Endothelial cell of umbilical vein (primary cell): ENCODE data around the gene CHCHD5. TPM values are rescaled to one million over a fixed set of nuclear protein-coding genes. Genes with fewer than 3 reads are reported as not detected.

ENCODE experiments used
- Bru-seq: library from RNA; stranded (reverse); fragments of 400-500 nt; gene quantifications from one replicate; lab custom pipeline; 2021; lab: Mats Ljungman, UMichigan
- BruChase-seq, 2 experiments: library from RNA; stranded (reverse); fragments of 400-500 nt; gene quantifications; one replicate each; lab custom pipeline; 2021; lab: Mats Ljungman, UMichigan
- BruUV-seq: library from RNA; stranded (reverse); fragments of 400-500 nt; replicated peaks from 2 replicates; lab custom pipeline; 2021; lab: Mats Ljungman, UMichigan
- CTCF ChIA-PET: fragments of 300-600, 350-600 bp; sonication (Branson Sonifier 250); formaldehyde crosslinking; loops from one replicate; lab custom pipeline; 2021; ENCODE audit warnings: antibody characterized with exemption, inconsistent platforms; lab: Charles Lee
- POLR2A ChIA-PET: fragments of 300-600, 350-600 bp; sonication (Branson Sonifier 250); formaldehyde crosslinking; loops from one replicate; lab custom pipeline; 2021; ENCODE audit warnings: antibody characterized with exemption, inconsistent platforms; lab: Charles Lee
- DNase-seq: peaks from one replicate; pipeline ENCODE4 v3.0.0-alpha.2; 2011; ENCODE audit warnings: low read depth, low spot score
- FAIRE-seq: peaks from 2 replicates; lab custom pipeline; 2011; peaks lifted over from hg19 to GRCh38; lab: Jason Lieb, UNC
- H2AFZ ChIP-seq: 2 replicates; pipeline ENCODE4 v1.6.0; 2012; ENCODE audit warnings: low read depth, low read length, control low read depth, inconsistent platforms
- H3K27ac ChIP-seq: 2 replicates; pipeline ENCODE4 v1.5.1; 2011; ENCODE audit warnings: low read depth, mild to moderate bottlenecking, control low read depth, low read length, moderate library complexity; ENCODE audit not compliant: insufficient read depth
- H3K27me3 ChIP-seq, 2 experiments: 2 replicates each; pipeline versions ENCODE4 v1.6.0 to v1.6.1; 2011; ENCODE audit warnings: low read length in 2 of 2, mixed read lengths in 1 of 2; ENCODE audit not compliant: control insufficient read depth in 2 of 2, insufficient read depth in 2 of 2
- H3K36me3 ChIP-seq, 2 experiments: 2 replicates in 1 of 2; 3 replicates in 1 of 2; pipeline ENCODE4 v1.5.1; 2011; ENCODE audit warnings: low read length in 2 of 2, mild to moderate bottlenecking in 1 of 2, moderate library complexity in 1 of 2; ENCODE audit not compliant: control insufficient read depth in 2 of 2, insufficient read depth in 2 of 2; ENCODE audit errors: extremely low read depth in 1 of 2
- H3K4me1 ChIP-seq: 3 replicates; pipeline ENCODE4 v1.5.1; 2011; ENCODE audit warnings: mild to moderate bottlenecking, low read length; ENCODE audit not compliant: control insufficient read depth, insufficient read depth; ENCODE audit errors: extremely low read depth
- H3K4me2 ChIP-seq: 2 replicates; pipeline ENCODE4 v1.6.1; 2011; ENCODE audit warnings: low read length, control low read depth, mixed read lengths; ENCODE audit not compliant: insufficient read depth
- H3K4me3 ChIP-seq, 3 experiments: fragments of 200-600 bp in 1 of 3; sonication (generic), shearing (Covaris generic) in 1 of 3; replicated peaks in 1 of 3; 2 replicates each; pipeline ENCODE4 v1.5.1; 2011 to 2016; ENCODE audit warnings: control low read depth in 3 of 3, low read length in 3 of 3, mild to moderate bottlenecking in 2 of 3, inconsistent platforms in 1 of 3, low read depth in 1 of 3, moderate library complexity in 1 of 3; ENCODE audit not compliant: insufficient read depth in 1 of 3
- H3K79me2 ChIP-seq: 2 replicates; pipeline ENCODE4 v1.6.0; 2012; ENCODE audit warnings: low read length, inconsistent platforms; ENCODE audit not compliant: control insufficient read depth, insufficient read depth
- H3K9ac ChIP-seq: replicated peaks from 2 replicates; pipeline ENCODE3; 2011; ENCODE audit warnings: low read length, control low read depth; ENCODE audit not compliant: insufficient read depth; ENCODE audit errors: extremely low read depth
- H3K9me1 ChIP-seq: replicated peaks from 3 replicates; pipeline ENCODE4 v1.6.0; 2011; ENCODE audit warnings: mild to moderate bottlenecking, low read length; ENCODE audit not compliant: control insufficient read depth, insufficient read depth; ENCODE audit errors: extremely low read depth
- H3K9me3 ChIP-seq: replicated peaks from 2 replicates; pipeline ENCODE4 v1.5.1; 2012; ENCODE audit warnings: low read length, inconsistent platforms; ENCODE audit not compliant: control insufficient read depth, insufficient read depth
- H4K20me1 ChIP-seq: replicated peaks from 2 replicates; pipeline ENCODE3; 2011; ENCODE audit warnings: mild to moderate bottlenecking, low read length; ENCODE audit not compliant: control insufficient read depth, insufficient read depth; ENCODE audit errors: extremely low read depth
- EZH2 ChIP-seq: IDR thresholded peaks from 2 replicates; pipeline ENCODE4 v1.6.1; 2012; ENCODE audit warnings: borderline replicate concordance, low read depth, mild to moderate bottlenecking, moderate library complexity, low read length, inconsistent platforms; ENCODE audit not compliant: severe bottlenecking
- FOS ChIP-seq: IDR thresholded peaks from 2 replicates; pipeline ENCODE4 v1.6.1; 2011; ENCODE audit warnings: mild to moderate bottlenecking, low read length, moderate library complexity, borderline replicate concordance; ENCODE audit not compliant: insufficient read depth
- GATA2 ChIP-seq: IDR thresholded peaks from 2 replicates; pipeline ENCODE4 v1.7.0; 2011; ENCODE audit warnings: low read depth, mild to moderate bottlenecking, moderate library complexity, mixed read lengths, low read length; ENCODE audit not compliant: insufficient read length, insufficient read depth
- JUN ChIP-seq: IDR thresholded peaks from 2 replicates; pipeline ENCODE4 v1.6.1; 2011; ENCODE audit warnings: borderline replicate concordance, low read depth; ENCODE audit not compliant: insufficient read length, insufficient read depth
- MYC ChIP-seq: IDR thresholded peaks from one replicate; pipeline ENCODE4 v1.6.1; 2011; ENCODE audit warnings: mild to moderate bottlenecking, low read depth, low read length
- POLR2A ChIP-seq: IDR thresholded peaks from 2 replicates; pipeline ENCODE4 v1.6.1; 2012; ENCODE audit warnings: low read depth, mild to moderate bottlenecking, control low read depth, low read length
- POLR2AphosphoS5 ChIP-seq: IDR thresholded peaks from 2 replicates; pipeline ENCODE4 v1.6.1; 2012; ENCODE audit warnings: low read depth, mild to moderate bottlenecking, control low read depth, low read length, moderate library complexity; ENCODE audit not compliant: insufficient read depth
- dilution Hi-C: fragments of 300-500 bp; cut with MboI; formaldehyde crosslinking; loops from one replicate; pipeline ENCODE4 v1.15.0; 2019; ENCODE audit warnings: low sequenced_read_pairs; ENCODE audit not compliant: extremely low pct_ligation_motif_present
- intact Hi-C: fragments of 100-400 bp; cut with micrococcal nuclease; formaldehyde crosslinking; loops from one replicate; pipeline ENCODE4 v1.10.0; 2022
- long read RNA-seq: library from polyadenylated mRNA; stranded (forward); transcript quantifications from one replicate; pipeline ENCODE4 v2.0.0, GENCODE V29; 2021
- polyA minus RNA-seq, 3 experiments: library from RNA; depleted of rRNA, polyadenylated mRNA; stranded (reverse); fragments of >200 nt; gene quantifications; 1 replicate in 1 of 3; 2 replicates in 2 of 3; pipeline ENCODE4 v1.2.3, GENCODE V29; 2011
- polyA plus RNA-seq, 4 experiments: library from polyadenylated mRNA; depleted of rRNA in 3 of 4; stranded (reverse) in 3 of 4; unstranded in 1 of 4; fragments of >200 nt; gene quantifications; 2 replicates each; pipeline versions ENCODE4 v1.2.1 to v1.2.3, GENCODE V29; 2011 to 2012; ENCODE audit warnings: missing spikeins in 1 of 4
- total RNA-seq: library from RNA; stranded (reverse); gene quantifications from 2 replicates; pipeline ENCODE4 v1.2.3, GENCODE V29; 2021
- TF ChIP-seq, protein P1 (sequence below): IDR thresholded peaks from 2 replicates; pipeline ENCODE4 v1.6.1; 2011; ENCODE audit not compliant: insufficient read depth, insufficient read length
- TF ChIP-seq, protein P2 (sequence below), 2 donors: IDR thresholded peaks; 1 replicate in 1 of 2; 2 replicates in 1 of 2; pipeline ENCODE4 v1.5.1; 2011; ENCODE audit warnings: low read length in 2 of 2, mild to moderate bottlenecking in 2 of 2, moderate library complexity in 2 of 2, control low read depth in 1 of 2, inconsistent platforms in 1 of 2, low read depth in 1 of 2; ENCODE audit not compliant: insufficient read depth in 1 of 2; ENCODE audit errors: extremely low read depth in 1 of 2

CHCHD5 gene, protein sequence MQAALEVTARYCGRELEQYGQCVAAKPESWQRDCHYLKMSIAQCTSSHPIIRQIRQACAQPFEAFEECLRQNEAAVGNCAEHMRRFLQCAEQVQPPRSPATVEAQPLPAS
- total RNA-seq: 22.2 and 23.6 TPM in 2 replicates
- polyA plus RNA-seq: 44.7 and 63.5 TPM in 2 replicates
- polyA plus RNA-seq (2011; cell fraction: cytosol; rRNA removed): 29.0 and 35.3 TPM in 2 replicates
- 10.6 and 12.6 TPM in 2 replicates for polyA plus RNA-seq (2011; cell fraction: nucleus; rRNA removed)
- 22.5 and 35.4 TPM in 2 replicates for polyA plus RNA-seq (2012)
- polyA minus RNA-seq: 9.8 and 10.5 TPM in 2 replicates
- polyA minus RNA-seq (2011; cell fraction: cytosol; rRNA and poly(A)+ RNA removed): 10.7 TPM
- 1.6 and 4.6 TPM in 2 replicates for polyA minus RNA-seq (2011; cell fraction: nucleus; rRNA and poly(A)+ RNA removed)
- Bru-seq, nascent RNA: percentile 60 among the genes with signal in this experiment
- BruChase-seq, experiment 1, labeled RNA remaining after a 6-hour chase: percentile 54 among the genes with signal in this experiment
- BruChase-seq, experiment 2, labeled RNA remaining after a 2-hour chase: percentile 48 among the genes with signal in this experiment
- long read RNA-seq, transcript CHCHD5-201 (4 exons, 691 nt): major isoform, 87 of 104 reads
- long read RNA-seq, partial matches to known transcripts: 3 of 104 reads
- long read RNA-seq, other reads (novel, unspliced or antisense): 10 of 104 reads

DNA sequence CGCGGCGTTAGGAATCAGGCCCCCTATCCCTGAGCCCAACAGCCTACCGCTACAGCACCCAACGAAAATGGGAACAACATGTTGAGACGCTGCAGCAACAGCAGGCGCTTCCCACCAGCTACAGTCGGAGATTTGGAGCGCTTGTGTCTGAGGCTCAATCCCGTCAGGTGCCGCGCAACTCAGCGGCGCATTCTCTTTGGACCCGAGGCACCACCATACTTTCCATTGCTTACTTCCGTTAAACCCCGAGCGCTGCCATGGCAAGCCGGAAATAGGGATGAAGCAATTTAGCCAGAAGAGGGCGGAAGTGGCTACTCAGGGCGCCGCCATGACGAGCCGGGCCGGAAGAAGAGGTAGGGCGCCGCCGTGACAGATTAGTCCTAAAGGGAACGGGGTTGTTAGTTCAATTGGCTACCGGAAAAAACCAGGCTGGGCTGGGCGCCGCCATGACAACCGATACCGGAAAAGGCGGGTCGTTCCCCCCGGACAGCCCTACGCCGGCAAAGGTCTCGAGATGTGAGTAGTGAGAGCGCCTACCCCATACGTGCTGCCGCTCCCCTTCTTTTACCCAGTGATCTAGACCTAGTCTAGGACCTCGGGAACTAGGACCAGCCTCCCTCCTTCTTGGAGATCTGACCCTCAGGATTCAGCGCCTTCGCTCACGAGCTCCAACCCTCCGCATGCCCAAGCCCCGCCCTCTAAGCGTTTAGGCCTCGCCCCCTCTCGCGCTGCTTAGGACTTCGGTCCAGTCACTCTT is at the start of gene CHCHD5:
CHCHD5 (plus strand) TSS at position 476 of the 757 bp plus-strand sequence; CDS start at position 515, 39 bp downstream.
- Histone ChIP-seq H3K4me1 (peaks cover 14% of the 10 kb centered on the region), H3K4me3 (peak within 1 kb of the TSS; percentile 1 to 78 (median 61)), H3K27me3 (no peaks in the 10 kb centered on the region), H3K27ac (peak within 1 kb of the TSS; percentile 76), H3K79me2 (no peaks in the 10 kb centered on the region), H3K9me1 (no peaks in the 10 kb centered on the region), H4K20me1 (no peaks in the 10 kb centered on the region), H3K4me2 (peak within 1 kb of the TSS; percentile 75), H3K9ac (peak within 1 kb of the TSS; percentile 72), H3K9me3 (no peaks in the 10 kb centered on the region), H2AFZ (peak within 1 kb of the TSS; percentile 74), H3K36me3 (no peaks in the 10 kb centered on the region)
- POLR2A ChIA-PET: interaction anchor here (0.6 to 1.1 kb wide), 3 partner anchors 15 to 142 kb away, joined by 3 read pairs; partner anchors contain the start of gene SLC20A1
- BruUV-seq: no TSS peak
- CTCF ChIA-PET: interaction anchor here (1.0 to 2.5 kb wide), 4 partner anchors 13 to 142 kb away, joined by 4 to 9 read pairs (median 4); no protein-coding TSS in a partner anchor
- TF ChIP-seq GATA2 (no peak), MYC (no peak), FOS (no peak), POLR2A (peak; percentile 96), POLR2AphosphoS5 (peak; percentile 92), EZH2 (no peak), JUN (peak; percentile 64)
- TF ChIP-seq, protein P1, sequence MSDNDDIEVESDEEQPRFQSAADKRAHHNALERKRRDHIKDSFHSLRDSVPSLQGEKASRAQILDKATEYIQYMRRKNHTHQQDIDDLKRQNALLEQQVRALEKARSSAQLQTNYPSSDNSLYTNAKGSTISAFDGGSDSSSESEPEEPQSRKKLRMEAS: no peak
- TF ChIP-seq, protein P2, sequence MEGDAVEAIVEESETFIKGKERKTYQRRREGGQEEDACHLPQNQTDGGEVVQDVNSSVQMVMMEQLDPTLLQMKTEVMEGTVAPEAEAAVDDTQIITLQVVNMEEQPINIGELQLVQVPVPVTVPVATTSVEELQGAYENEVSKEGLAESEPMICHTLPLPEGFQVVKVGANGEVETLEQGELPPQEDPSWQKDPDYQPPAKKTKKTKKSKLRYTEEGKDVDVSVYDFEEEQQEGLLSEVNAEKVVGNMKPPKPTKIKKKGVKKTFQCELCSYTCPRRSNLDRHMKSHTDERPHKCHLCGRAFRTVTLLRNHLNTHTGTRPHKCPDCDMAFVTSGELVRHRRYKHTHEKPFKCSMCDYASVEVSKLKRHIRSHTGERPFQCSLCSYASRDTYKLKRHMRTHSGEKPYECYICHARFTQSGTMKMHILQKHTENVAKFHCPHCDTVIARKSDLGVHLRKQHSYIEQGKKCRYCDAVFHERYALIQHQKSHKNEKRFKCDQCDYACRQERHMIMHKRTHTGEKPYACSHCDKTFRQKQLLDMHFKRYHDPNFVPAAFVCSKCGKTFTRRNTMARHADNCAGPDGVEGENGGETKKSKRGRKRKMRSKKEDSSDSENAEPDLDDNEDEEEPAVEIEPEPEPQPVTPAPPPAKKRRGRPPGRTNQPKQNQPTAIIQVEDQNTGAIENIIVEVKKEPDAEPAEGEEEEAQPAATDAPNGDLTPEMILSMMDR (IDR thresholded peaks at IDR 0.05; ENCODE audit: extremely low read depth in 1 of 2, insufficient read depth in 1 of 2, low read depth in 1 of 2, low read length in 2 of 2): no peak
- DNase-seq (peak; percentile 94), FAIRE-seq (peak; percentile 97)
- dilution Hi-C loops: no loop called here
- intact Hi-C loops: loop anchor here (1.0 to 5.0 kb wide), 9 partner anchors 43 to 697 kb away; partner anchors contain the start of genes SLC20A1, TMEM87B and ZC3H6
